Breast epithelium (tissue), 3 donors: ENCODE results near the gene DPP3.

Experiments used
- POLR2A ChIP-seq: fragments of 450-650 bp; IDR thresholded peaks from one replicate; pipeline ENCODE4 v1.6.1; 2016; ENCODE audit warnings: antibody characterized with exemption, mild to moderate bottlenecking, moderate library complexity
- TF ChIP-seq, protein P1 (sequence below), 3 donors: fragments of 450-650 bp; IDR thresholded peaks; one replicate each; pipeline ENCODE4 v1.5.1; 2016 to 2017; ENCODE audit warnings: antibody characterized with exemption in 3 of 3, mild to moderate bottlenecking in 3 of 3, moderate library complexity in 3 of 3

DNA sequence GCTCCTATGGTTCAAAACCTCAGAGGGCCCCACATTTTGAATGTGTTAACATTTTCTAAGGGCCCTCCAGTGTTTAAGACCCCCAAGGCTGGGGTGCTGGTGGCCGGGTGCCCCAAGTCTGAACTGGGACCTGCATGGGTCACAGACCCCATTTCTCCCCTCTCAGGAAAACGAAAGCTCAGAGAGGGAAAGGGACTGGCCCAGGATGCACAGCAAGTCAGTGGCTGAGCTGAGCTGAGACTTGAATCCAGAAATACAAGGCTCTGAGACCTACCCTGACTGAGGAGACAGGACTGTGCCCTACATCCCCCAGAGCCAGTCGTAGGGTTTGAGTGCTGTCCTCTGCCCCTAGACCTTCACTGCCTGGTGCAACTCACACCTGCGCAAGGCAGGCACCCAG, 70.7 kb downstream of the DPP3 start:
- TF ChIP-seq, protein P1, sequence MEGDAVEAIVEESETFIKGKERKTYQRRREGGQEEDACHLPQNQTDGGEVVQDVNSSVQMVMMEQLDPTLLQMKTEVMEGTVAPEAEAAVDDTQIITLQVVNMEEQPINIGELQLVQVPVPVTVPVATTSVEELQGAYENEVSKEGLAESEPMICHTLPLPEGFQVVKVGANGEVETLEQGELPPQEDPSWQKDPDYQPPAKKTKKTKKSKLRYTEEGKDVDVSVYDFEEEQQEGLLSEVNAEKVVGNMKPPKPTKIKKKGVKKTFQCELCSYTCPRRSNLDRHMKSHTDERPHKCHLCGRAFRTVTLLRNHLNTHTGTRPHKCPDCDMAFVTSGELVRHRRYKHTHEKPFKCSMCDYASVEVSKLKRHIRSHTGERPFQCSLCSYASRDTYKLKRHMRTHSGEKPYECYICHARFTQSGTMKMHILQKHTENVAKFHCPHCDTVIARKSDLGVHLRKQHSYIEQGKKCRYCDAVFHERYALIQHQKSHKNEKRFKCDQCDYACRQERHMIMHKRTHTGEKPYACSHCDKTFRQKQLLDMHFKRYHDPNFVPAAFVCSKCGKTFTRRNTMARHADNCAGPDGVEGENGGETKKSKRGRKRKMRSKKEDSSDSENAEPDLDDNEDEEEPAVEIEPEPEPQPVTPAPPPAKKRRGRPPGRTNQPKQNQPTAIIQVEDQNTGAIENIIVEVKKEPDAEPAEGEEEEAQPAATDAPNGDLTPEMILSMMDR (IDR thresholded peaks at IDR 0.05): no peak
- TF ChIP-seq POLR2A: no peak
